Transverse colon (tissue), 4 donors: ENCODE data around the gene OR5D16.

Source experiments
- POLR2A ChIP-seq: fragments of 450-650 bp; IDR thresholded peaks from one replicate; pipeline ENCODE4 v1.6.1; 2016; ENCODE audit warnings: antibody characterized with exemption, mild to moderate bottlenecking, moderate library complexity
- POLR2AphosphoS5 ChIP-seq, 3 donors: sonication (generic); formaldehyde crosslinking; IDR thresholded peaks; one replicate each; pipeline ENCODE4 v1.6.1; 2016; ENCODE audit warnings: antibody characterized with exemption in 3 of 3
- TF ChIP-seq, protein P1 (sequence below), 5 experiments: fragments of 200-600 bp in 3 of 5; fragments of 450-650 bp in 2 of 5; sonication (generic) in 3 of 5; IDR thresholded peaks; 1 replicate in 2 of 5; 2 replicates in 3 of 5; pipeline ENCODE4 v1.5.1; 2016 to 2017; ENCODE audit warnings: antibody characterized with exemption in 5 of 5, inconsistent platforms in 3 of 5, mild to moderate bottlenecking in 2 of 5, moderate library complexity in 1 of 5

DNA sequence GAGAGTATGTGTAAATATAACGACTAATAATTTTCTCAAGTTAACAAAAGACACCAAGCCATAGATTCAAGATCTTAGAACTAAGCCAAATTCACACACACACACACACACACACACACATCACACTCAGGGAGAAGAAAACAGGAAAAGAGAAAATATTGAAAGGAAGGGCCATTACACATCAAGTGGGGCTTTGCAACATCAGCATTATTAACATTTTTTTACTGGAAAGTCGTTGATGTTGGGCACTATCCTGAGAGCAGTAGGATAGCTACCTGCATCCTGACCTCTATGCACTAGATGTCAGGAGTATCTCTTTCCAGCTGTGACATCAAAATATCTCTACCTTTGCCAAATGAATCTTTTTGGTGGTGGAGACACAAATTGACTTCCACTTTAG lies 8.9 kb downstream of the OR5D16 start:
- TF ChIP-seq POLR2AphosphoS5 (IDR thresholded peaks at IDR 0.05) (no peak), POLR2A (no peak)
- TF ChIP-seq, protein P1, sequence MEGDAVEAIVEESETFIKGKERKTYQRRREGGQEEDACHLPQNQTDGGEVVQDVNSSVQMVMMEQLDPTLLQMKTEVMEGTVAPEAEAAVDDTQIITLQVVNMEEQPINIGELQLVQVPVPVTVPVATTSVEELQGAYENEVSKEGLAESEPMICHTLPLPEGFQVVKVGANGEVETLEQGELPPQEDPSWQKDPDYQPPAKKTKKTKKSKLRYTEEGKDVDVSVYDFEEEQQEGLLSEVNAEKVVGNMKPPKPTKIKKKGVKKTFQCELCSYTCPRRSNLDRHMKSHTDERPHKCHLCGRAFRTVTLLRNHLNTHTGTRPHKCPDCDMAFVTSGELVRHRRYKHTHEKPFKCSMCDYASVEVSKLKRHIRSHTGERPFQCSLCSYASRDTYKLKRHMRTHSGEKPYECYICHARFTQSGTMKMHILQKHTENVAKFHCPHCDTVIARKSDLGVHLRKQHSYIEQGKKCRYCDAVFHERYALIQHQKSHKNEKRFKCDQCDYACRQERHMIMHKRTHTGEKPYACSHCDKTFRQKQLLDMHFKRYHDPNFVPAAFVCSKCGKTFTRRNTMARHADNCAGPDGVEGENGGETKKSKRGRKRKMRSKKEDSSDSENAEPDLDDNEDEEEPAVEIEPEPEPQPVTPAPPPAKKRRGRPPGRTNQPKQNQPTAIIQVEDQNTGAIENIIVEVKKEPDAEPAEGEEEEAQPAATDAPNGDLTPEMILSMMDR (IDR thresholded peaks at IDR 0.05), result no peak
